NCI-H460 (cell line): ENCODE data around the gene CXorf65. TPM values are rescaled to one million over a fixed set of nuclear protein-coding genes. Genes with fewer than 3 reads are reported as not detected.

Experiments used
- DNase-seq: peaks from one replicate; pipeline ENCODE4 v3.0.0-alpha.2; 2016; ENCODE audit warnings: low read depth; ENCODE audit errors: extremely low read depth
- total RNA-seq: library from RNA; depleted of rRNA; stranded (reverse); fragments of >200 nt; shearing (Covaris generic); gene quantifications from 2 replicates; pipeline ENCODE4 v1.2.3, GENCODE V29; 2014

The CXorf65 gene
- total RNA-seq, 1 experiment from 2014 or later = not detected

GRCh38 chrX:71107762-71108360 is 1.3 kb upstream of the CXorf65 start:
- DNase-seq = no peak

- no peak for DNase-seq
Measured at GRCh38 chrX:71107245-71107644, 705 bp upstream of the CXorf65 start.

- no peak for DNase-seq
Measured at GRCh38 chrX:71105628-71106027, 912 bp downstream of the CXorf65 start.

DNA sequence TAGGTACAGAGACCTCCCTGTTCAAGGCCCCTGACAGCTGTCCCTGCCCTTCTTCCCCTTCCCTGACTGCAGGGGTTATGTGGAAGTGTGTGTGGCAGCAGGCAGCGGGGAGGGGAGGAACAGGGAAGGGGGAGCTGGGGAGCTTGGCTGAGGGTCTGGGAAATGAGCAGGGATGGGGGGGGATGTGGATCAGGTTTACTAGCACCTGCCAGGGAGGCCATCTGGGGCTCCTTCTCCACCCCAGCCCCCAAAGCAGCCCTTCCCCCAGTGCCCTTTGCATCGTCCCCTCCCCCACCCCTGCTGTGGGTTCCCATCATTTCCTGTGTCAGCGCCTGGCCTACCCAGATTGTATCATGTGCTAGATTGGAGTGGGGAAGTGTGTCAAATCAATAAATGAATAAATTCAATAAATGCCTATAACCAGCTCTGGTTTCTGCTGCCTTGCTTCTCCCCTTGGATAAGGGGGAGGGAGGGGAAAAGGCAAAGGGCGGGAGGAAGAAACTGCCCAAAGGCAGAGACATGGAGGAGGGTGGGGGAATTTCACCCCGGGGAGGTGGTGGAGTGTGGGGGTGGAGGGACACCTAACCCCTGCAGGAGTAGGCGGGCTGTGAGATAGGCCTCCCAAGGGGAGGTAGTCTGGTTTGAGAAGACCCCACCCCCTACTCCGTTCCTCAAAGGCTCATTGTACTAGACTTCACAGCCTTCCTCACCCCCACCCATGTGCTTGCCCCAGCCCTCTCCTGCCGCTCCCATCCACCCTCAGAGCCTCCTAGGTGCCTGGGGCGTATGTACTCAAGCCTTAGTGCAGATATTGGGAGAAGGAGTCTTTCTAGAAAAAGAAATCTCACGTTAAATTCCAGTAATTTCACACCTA is 3.2 kb downstream of the CXorf65 start:
- DNase-seq = no peak

DNA sequence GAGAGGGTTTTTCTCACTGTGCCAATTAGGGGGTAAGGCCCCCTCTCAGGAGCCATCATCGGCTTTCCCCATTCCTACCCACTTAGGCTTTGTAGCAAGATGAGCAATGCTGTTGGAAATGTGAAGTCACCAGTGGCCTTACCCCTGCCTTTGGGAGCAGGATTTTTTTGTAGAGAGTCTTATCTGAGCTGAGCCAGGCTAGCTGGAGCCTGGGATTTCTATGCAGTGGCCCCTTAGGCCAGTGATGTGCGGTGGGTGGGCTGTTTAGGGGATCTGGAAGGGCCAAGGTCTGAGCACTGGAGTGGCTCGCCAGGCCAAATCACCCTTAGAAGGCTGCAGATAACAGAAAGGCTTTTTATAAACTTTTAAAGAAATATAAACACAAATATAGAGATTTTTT is 4.2 kb downstream of the CXorf65 start:
- DNase-seq = no peak

- no peak for DNase-seq
Measured at GRCh38 chrX:71100581-71101505, 5.7 kb downstream of the CXorf65 start.

DNA sequence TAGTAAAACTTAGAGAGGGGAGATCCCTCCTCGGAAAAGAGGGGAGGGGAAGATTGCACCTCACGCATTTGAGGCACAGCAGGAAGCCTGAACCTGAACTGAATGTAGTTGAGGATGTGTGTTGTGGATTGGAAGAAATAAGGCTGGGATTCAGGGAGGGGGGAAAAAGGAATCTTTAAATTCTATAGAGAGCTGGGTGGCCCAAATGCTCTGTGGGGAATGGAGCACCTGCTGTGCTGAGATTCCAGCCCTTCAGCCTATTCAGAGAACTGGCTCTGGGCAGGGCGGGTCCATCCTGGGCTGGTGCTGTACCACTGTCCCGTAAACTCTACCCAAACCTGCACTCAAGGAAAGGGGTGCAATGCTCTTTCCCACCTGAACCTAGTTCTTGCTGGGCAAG is 6.8 kb downstream of the CXorf65 start:
- no peak for DNase-seq

DNA sequence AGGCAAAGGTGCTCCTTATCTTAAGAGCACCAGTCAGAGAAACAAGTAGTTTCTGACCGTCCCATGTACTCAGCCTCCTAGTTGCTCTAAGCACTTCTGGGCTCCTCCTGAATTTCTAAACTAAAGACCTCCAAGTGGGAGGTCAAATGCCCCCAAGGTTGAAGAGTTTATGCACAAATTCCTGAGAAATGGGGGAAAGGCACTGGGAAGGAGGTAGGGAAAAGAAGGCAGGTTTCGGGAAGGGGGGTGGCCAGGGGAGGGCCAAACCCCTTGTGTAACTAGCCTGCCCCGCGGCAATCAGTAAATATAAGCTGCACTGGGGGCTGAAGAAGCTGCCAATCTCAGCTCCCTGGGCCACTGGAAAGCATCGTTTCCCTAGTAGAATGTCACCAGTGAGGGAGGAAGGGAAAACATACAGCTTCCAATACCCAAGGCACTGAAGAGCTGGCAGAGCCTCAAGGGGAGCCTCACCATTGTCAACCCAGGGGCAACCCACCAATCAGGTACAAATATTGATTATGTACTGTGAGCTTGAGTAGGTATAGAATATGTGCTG is 7.5 kb downstream of the CXorf65 start:
- DNase-seq = no peak

GRCh38 chrX:71098302-71098701 is 8.2 kb downstream of the CXorf65 start:
- no peak for DNase-seq

GRCh38 chrX:71096760-71097032 is 9.8 kb downstream of the CXorf65 start:
- DNase-seq = no peak

- no peak for DNase-seq
Measured at GRCh38 chrX:71095981-71096759, 10.4 kb downstream of the CXorf65 start.

DNA sequence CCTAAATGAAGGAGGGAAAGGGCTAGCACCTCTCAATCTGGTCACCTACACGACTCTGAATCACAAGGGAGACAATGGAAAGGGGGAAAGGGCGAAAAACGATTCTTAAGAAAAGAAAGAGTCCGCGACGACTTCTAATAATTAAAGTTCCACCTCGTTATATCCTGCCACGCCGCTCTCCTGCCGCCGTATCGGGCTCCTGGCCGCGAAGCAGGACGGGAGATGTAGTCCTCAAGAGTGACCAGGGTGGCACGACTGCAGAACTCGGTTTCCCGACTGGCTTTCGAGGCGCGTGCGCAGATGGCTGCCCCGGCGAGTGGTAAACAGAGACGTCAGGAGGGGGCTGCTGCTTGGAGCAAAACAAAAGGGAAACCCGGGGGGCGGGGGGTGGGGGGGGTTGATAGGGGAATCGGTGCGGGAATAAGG is 11.0 kb downstream of the CXorf65 start, which contains the start of gene FOXO4:
TSS of gene FOXO4 (plus strand) at position 297 of the 426 bp plus-strand sequence. CDS start 678 bp downstream, outside the sequence.
- peak; percentile 80 for DNase-seq

DNA sequence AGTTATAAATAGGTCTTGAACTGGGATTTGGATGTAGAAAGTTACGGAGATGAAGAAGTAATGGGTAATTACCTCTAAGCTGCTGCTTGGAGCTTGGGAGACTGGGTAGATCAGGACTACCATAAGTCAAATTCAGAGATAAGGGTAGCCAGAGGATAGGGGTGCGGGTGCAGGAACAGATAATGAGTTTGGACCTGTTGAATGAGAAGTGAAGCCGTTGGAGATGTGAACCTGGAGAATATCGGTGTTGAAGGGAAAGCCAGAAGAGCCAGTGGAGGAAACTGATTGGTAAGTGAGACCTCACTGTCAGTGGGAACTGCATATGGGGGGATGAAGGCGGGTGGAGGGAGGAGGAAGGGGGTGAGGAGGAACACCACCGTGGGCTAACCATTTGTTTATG is 11.5 kb downstream of the CXorf65 start:
- no peak for DNase-seq

GRCh38 chrX:71091263-71091662 is 15.3 kb downstream of the CXorf65 start:
- DNase-seq = no peak

- DNase-seq = no peak
Measured at GRCh38 chrX:71085900-71086299, 20.6 kb downstream of the CXorf65 start.

DNA sequence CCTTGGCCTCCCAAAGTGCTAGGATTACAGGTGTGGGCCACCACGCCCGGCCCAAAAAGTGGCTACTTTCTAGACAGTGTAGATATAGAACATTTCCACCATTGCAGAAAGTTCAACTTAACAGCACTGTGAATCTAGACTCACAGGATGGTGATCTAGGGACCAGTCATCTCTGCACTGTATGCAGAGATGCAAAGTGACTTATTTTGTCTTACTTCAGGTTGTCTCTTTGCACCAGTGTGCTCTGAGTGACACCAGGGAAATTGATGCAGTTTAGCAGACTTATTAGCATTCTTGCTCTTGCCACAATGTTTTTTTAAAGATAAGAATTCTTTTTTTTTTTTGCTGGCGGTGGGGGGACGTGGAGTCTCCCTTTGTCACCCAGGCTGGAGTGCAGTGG is 23.7 kb downstream of the CXorf65 start:
- DNase-seq = no peak

DNA sequence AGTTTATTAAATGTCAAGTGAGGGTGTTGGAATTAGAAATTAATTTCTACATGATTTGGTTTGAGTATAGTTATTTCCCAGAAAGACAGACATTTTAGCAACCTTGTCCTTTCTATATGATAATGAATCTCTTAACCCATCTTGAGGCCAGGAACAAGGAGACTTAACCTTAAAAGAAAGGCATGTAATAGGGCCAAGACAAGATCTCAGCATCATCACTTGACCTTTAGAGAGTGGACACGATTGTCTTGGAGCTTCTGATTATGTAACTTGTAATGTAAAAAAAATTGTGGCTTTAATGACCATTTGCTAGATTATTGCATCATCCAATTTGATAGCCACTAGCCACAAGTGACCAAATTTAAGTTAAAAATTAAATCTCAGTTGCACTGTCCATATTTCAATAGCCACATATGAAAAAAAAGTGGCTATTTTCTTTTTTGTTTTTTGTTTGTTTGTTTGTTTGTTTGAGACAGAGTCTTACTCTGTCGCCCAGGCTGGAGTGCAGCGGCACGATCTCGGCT is 24.4 kb downstream of the CXorf65 start:
- DNase-seq = no peak

DNA sequence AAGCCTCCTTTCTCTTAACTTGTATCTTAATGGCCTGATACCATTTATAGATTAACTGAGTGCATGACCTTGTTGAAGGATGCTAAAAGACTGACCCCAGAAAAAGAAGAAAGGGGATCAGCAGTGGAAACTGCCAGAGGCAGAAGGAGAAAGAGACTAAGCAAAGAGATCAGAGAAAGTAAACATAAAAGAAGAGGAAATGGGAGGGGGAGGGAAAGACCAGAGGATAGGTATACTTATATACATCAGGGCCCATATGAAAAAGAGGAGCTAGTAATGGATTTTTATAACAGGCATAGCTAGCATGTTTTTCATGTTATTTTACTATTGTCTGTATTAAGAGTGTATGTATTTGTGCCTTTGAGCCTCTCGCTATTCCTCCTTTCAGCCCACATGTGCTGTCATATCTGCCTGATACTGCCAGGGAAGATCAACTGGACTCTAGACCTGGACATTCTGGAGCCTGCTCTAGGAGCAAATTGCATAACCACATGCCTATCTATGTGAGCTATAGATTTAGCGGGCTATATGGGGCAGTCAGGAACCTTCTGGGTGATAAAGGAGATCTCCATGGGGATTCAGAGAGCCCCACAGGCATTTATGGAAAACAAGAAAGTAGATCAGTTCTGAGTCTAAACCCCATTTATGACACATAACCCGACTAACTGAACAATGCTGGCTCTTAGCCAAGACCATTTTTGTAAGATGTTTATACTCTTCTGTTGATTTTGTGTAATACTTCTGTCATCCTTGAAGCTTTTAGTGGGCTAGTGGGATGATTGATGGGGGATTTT is 25.0 kb downstream of the CXorf65 start:
- no peak for DNase-seq

DNA sequence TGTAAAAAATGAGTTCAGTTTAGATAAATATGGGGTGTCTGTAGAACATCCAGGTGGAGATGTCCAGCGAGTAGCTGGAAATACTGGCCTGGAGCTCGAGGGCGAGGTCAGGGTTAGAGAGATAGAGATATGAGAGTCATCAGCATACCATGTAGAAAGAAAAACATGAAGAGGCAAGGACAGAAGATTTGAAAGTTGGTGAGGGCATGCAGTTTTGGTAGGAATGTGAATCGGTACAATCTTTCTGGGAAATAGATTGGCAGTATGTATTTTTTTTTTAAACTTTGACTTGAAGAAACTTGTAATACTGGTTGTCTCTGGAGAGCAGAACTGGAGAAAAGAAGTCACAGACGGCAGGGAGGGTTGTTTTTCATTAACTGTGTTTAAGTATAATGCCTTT is 36.0 kb downstream of the CXorf65 start:
- no peak for DNase-seq
